HG03571 (cell line): ENCODE data around the gene PSMA7.
A peak's percentile ranks its signal among the peaks of the same experiment; 100 is the strongest.
"Not testable (repeated sequence)": the region's sequence is repeated elsewhere in the genome, so short reads cannot be mapped to it uniquely, and the experiment has no call there.

Experiments
- ATAC-seq: cut with Tn5 transposase; IDR thresholded peaks from one replicate; pipeline ENCODE4 v1.9.1; 2021; ENCODE audit not compliant: unreplicated experiment

PSMA7 gene

DNA sequence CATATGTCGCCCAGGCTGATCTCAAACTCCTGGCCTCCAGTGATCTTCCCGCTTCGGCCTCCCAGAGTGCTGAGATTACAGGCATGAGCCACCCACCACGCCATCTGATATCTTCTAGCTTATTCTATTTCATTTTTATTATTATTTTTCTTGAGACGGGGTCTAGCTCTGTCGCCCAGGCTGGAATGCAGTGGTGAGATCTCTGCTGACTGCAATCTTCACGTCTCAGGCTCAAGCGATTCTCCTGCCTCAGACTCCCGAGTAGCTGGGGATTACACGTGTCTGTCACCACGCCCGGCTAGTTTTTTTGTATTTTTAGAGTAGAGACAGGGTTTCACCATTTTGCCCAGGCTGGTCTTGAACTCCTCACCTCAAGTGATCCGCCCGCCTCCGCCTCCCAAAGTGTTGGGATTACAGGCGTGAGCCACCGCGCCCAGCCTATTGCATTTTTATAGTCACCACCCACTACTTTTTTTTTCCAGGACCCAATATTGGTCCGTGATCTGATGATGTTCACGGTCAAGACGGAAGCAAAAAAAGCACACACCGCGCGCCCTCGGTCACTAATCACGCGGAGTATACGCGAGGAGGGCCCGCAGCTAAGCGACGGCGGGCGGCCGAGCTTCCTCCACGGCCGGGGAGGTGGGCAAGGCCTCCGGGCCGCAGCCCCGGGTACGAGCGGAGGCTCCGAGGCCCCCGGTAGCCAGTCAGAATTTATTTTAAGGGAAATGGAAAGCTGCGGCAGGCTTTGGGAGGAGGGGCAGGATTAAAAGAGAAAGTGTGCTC, 22.0 kb downstream of the PSMA7 start:
- ATAC-seq, result peak; percentile 15

DNA sequence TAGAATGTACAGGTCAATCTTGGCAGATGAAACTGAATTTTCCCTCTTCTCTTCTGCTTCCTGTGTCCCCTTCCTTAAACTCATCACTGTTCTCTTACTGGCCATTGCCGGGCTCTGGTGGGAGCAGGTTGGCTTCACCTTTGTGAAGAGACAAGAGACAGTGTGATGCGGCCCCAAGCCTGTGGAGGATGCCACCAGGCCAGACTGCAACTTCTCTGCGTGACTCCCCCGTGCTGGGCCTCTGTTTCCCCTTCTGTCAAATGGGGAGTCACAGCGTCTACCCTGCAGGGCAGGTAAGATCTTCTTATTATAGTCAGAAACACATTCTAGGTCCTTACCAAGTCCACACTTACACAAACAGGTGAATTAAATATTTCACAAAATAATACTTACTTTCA, 22.8 kb downstream of the PSMA7 start:
- no peak for ATAC-seq

DNA sequence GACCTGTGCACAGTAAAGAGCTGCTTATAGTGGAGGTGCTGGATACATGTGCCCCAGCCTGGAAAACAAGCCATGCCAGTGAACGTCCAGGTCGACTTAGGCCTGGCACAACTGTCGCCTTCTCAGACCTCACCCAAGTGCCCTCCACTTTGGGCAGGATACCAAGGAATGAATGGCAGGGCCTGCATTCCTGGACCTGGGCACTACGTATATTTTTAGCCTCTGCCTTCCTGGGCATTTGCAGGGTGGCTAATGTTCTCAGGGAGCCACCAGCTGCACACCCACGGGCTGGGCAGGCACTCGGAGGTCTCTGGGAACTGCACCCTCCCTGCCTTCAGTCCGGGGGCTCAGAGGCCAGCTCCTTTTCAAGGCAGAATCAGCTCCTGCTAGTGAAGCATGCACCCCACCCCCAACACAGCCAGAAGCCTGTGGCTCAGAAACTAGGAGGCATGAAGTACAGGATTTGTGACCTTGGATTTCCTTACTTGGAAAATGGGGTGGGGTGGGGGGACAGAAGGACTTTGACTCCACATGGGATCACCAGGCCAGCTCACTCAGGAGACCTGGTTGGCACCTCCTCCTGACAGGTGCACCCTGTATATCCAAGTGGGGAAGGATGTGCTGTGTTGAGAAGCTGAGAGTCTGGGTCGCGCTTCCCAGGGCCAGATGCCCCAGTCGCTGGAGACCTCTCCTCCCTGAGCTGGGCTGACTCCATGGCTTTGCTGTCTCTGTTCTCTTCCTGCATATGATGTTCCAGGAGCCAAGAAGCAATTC, 23.4 kb downstream of the PSMA7 start:
- no peak for ATAC-seq

DNA sequence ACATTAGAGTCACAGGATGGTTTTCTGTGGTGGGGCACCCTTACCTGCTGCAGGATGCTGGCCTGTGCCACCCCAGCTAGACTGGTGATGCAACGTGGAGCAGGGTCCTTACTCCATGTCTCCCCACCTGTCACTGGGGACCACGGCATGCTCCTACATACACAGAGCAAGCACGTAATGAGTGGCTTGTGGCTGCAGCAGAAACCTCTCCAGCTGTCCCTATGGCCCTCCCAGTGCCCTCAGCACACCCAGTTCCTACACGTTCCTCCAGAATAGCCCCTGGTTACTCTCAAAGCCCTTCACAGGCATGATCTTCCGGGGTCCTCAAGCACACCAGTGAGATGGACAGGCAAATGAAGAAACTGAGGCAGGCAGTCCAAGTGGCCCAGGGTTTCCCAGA, 24.1 kb downstream of the PSMA7 start:
- ATAC-seq, result no peak

DNA sequence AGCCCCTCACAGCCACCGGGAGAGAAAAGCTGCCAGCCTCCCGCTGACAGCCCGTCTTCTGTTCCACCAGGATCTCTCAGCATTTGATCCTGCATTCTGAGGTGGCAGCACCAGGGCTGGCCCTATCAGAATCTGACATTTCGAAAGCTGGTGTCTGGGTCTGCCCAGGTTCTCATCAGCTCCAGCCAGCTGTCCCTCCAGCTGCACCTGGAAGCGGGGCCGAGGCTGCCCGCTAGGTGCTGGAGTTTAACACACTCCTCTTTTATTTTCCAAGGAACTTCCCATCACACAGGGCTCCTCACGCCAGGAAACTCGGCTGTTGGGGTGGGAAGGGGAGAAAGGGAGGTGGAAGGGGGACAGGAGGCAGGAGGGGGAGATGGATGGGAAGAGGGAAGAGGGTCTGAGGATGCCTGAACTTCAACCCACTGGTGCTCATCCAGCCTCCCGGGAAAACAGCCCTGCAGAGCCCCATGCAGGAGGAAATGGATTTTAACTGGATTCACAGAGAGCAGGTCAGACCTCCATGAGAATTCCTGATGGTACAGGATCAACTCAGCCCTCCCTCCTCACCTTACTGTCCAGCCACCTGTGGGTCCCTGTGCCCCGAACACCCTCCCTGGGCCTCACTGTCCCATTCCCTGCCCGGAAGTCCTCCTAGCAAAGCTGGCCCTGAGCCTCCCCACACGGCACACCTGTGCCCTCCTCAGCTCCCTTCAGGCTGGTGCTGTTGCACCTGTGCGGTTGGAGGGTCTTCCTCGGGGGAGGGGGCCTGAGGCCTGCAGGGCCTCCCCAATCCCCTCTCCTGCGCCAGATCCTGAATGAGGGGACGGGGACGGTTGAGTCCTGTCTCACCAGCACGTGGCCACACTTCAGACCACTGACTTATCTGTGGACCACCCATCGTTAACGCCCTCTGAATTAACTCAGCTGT, 24.8 kb downstream of the PSMA7 start:
- no peak for ATAC-seq

DNA sequence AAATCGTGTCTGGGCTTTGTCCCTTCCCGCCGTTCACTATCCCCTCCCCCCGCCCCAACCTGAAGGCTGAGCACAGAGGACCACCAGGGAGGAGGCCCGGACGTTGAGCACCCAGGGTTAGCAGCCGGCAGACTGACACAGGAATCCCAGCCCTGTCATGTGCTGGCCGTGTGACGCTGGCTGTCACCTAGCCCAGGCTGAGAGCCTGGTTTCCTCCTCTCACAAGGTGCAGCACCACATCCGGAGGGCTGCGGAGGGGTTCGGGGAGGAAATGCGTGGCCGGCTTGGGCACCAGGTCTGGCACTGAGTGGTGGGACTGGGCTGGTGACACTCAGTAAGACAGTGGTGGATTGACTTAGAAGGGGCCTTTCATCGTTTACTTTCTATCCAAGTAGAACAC, 25.5 kb downstream of the PSMA7 start:
- ATAC-seq, result no peak

DNA sequence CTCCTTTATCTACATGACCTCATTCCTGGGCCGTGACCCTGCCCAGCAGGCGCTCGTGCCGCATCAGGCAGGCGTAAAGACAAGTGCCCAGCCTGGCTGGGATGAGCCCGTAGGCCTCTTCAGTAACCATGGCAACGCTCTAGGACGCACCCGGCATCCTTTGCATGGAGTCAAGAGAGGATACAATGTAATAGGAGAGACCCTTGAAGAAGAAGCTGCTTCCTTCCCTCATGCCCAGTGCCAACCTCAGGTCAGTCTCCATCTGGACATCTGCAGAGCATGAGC, 25.9 kb downstream of the PSMA7 start:
- ATAC-seq, result no peak

DNA sequence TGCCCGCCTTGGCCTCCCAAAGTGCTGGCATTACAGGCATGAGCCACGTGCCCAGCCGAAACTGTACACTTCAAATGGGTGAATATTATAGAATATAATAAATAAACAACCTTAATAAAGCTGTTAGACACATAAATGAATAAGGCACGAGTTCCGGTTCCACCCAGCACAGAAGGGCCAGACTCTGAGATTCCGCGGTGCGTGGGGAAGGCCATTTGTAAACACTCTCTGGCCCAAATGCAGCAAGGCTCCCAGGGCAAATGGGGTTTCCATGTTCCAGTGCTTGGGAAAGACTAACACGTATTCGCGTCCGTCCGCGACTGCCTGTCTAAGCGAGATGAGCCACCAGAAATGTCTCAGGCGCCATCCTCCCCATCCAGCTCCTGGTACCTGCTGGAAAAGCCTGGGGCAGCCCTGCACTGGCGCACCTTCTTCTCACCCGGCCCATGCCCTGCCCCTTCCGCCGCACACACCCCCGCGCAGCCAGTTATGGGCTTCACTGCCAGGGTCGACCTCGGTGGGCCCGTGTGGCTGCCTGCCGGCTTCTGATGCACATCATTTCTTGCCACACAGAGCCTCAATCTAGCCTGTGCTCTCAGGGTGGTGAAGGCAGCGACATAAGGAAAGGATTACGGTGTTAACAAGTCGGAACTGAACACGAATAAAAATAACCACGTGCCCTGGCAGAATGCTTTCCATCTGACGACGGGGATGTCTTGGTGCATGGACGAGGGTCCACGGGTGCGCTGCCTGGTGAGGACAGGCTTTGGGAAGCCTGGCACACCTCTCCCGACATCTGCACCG, 26.4 kb downstream of the PSMA7 start:
- ATAC-seq, result no peak

DNA sequence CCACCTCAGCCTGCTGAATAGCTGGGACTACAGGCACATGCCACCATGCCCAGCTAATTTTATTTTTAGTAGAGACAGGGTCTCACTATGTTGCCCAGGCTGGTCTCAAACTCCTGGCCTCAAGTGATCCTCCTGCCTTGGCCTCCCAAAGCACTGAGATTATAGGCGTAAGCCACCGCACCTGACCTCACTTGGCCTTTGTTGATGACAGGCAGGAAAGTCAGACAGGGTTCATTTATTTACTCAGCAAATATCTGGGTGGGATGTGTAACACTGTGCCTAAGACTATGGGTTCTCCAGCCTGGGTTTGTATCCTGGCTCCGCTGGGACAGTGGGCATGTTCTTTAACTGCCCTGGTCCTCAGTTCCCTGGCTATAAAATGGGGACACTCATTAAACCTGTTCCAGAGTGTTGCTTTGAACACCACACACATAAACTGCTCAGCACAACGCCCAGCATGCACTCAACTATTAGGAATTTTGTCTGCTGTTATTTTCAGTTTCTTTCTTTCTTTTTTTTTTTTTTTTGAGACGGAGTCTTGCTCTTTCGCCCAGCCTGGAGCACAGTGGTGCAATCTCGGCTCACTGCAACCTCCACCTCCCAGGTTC, 27.3 kb downstream of the PSMA7 start:
- not testable (repeated sequence) for ATAC-seq

DNA sequence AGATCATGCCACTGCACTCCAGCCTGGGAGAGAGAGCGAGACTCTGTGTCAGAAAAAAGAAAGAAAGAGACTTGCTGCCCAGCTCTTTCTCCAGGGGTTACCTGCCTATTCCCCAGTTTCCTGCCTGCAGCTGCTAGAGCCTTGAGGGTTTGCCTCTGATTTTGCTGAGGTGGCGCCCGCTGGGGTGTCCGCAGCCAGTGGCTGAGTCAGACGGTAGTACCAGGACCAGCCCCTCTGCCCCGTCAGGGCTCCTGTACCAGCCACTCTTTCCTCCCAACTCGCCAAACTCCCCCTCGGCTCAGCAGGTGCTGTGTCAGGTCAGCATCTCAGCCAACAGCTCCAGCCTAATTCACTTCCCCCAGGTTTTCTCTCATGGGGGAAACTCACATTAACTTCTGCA, 28.3 kb downstream of the PSMA7 start:
- ATAC-seq, result no peak

DNA sequence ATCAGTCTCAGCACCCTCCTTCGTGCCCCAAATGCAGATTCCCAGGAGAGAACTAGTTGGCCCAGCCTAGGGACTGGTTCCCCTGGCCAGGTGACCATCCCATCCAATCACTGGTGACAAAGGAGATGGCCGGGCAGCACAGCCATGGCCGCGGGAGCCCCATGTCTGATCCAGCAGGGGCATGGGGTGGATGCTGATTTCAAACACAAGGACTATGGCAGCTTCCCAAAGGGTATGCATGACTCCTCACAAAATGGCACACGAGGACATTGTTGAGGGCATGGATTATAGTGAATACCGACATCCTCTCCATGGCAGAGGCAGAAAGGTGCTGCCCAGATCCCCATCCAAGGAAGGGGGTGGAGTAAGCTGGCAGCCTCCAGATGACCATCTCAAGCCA, 30.8 kb downstream of the PSMA7 start:
- no peak for ATAC-seq

DNA sequence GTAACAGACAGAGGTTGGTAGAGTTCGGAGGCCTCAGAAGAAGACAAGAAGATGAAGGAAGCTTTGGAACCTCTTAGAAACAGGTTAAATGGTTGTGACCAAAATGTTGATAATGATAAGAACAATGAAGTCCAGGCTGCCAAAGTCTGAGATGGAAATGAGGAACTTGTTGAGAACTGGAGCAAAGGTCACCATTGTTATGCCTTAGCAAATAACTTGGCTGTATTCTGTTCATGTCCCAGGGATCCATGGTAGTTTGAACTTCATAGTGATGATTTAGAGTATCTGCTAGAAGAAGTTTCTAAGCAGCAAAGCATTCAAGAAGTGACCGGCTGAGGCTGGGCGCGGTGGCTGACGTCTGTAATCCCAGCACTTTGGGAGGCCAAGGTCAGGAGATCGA, 32.0 kb downstream of the PSMA7 start:
- ATAC-seq, result no peak

DNA sequence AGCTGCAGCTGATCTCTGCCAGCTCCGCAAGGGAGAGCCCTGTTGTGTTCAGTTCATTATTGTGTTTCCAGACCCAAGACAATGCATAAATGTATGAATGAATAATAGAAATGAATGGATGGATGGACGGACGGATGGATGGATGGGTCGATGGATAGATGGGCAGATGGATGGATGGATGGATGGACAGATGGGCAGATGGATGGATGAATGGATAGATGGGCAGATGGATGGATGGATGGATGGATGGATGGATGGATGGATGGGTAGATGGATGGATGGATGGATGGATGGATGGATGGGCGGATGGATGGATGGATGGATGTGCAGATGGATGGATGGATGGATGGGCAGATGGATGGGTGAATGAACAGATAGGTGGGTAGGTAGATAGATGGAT, 37.6 kb downstream of the PSMA7 start:
- no peak for ATAC-seq

DNA sequence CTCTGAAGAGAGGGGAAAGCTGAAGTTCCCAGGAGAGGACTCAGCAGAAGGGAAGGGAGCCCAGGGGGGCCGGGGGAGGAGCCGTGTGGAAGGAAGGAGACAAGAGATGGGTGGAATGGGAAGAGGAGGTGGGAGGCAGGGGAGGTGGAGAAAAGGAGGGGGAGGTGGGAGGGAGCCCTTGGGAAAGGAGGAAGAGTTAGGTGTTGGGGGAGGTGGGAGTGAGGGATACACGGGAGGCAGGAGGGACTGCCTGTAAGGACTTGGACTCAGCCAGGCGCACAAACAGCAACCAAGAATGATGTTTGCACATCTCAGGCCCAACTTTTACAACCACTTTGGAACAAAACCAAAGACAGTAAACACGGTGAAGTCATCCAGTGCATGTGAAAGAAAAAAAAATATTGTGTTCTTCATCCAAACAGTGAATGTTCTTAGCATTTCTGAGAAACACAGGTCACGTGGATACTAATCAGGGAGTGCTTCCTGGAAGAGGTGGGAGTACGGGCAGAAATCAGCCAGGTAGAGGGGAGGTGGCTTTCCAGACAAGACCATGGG, 38.3 kb downstream of the PSMA7 start:
- no peak for ATAC-seq

DNA sequence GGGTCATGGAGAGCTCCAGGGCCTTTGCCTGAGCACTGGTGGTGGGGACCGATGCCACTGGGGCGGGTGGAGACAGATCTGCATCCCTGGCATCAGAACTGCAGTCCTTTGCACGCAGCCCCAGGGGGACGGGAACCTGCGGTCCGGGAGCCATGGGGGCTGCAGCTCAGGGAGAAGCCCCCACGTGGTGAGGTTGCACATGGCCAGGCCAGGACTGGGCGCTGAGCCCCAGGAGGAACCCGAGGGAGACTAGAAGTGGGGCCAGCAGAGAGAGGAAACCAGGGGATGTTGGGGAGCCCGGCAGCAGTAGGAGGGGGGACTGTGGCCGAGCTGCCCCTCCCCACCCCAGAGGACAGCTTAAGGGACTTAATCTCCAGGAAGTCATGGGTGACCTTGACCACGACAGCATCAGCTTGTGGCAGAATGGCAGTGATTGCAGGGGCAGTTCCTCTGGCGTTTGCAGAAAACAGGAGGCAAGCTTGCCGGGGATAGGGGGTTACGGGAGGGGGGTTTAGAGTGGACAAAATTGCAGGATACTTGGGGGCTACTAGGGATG, 38.9 kb downstream of the PSMA7 start:
- ATAC-seq, result no peak

DNA sequence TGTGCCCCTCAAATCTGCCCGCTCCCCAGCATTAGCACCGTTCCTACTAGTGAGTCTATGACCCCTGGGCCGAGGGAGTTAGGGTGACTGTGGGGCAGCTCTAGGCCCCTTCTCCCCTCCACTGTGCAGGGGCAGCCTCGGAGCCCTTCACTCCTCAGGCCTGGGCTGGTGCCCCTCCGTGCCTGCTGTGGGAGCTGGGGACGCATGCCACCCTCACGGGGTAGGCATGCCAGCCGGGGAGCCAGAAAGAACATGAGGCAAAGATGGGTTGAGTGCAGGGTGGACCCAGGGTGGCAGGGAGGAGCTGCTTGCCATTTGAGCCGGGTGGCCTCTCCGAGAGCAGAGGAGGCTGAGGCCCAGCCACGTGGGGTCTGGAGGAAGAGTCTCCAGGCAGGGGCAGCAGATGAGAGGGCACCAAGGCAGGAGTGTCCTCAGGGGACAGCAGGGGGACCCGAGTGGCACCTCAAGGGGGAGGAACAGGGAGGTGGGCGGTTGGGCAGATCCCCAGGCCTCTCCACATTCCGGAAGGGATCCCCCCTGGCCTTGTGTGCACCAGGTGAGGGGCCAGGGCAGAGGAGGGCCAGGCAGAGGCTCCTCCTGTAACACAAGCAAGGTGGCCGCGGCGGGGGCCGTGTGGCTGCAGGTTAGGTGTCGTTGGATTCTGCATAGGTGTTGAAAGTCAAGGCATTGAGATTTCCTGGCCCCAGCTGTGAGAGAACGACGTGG, 39.5 kb downstream of the PSMA7 start:
- ATAC-seq, result no peak

DNA sequence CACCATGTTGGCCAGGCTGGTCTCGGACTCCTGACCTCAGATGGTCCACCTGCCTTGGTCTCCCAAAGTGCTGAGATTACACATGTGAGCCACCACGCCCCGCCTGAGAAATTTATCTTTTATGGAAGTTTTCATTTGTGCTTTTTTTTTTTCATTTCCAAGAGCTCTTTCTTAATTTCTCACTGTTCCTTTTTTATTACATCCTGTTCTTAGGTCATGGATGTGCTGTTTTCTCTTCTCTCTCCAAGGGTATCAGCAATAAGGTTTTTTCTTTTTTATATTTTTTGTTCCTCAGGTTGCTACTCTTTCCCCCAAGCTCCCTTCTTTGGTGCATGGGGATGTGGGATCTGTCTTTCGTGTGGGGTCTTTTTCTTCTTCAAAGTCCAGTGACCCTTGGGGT, 42.1 kb downstream of the PSMA7 start:
- no peak for ATAC-seq

DNA sequence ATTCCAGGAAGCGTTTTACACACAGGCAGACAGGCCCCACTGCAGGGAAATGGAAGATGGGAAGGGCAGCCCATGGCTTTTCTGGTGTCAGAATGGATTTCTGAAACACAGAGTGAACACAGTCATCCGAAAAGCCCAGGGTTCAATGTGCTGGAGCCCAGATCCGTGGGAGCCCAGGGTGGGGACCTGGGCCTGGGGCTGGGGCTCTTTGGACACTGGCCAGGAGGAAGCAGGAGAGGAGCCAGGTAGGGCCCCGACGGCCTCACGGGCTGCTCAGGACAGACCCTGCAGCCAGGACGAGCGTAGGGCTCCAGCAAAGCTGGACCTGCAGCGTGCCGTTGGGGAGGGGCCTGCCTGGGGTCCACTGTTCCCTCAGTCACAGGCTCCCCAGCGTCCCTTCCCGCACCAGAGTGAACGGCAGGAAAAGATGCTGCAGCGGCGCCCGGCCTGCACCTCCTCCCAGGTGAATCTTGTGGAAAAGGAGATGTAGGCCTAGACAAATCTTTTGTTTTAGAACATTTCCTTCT, 45.2 kb downstream of the PSMA7 start:
- no peak for ATAC-seq
